Mesenchymal stem cell (in vitro differentiated cells and primary cell): ENCODE data around the gene GABRD.

Source experiments
- DNase-seq: peaks from one replicate; pipeline ENCODE4 v3.0.0-alpha.2; 2013
- H2AFZ ChIP-seq: one replicate; pipeline ENCODE4 v1.6.1; 2013; ENCODE audit warnings: low read depth, mild to moderate bottlenecking, control low read depth, inconsistent platforms, low read length, moderate library complexity
- H2AK5ac ChIP-seq: 2 replicates; pipeline ENCODE4 v1.6.1; 2013; ENCODE audit warnings: low read length, moderate library complexity, mild to moderate bottlenecking, inconsistent platforms; ENCODE audit not compliant: severe bottlenecking
- H2BK120ac ChIP-seq: one replicate; pipeline ENCODE4 v1.6.1; 2013; ENCODE audit warnings: low read depth, mild to moderate bottlenecking, inconsistent platforms, low read length, moderate library complexity
- H2BK12ac ChIP-seq, 2 experiments: one replicate each; pipeline ENCODE4 v1.6.1; 2013; ENCODE audit warnings: inconsistent platforms in 2 of 2, low read length in 2 of 2, mild to moderate bottlenecking in 2 of 2, moderate library complexity in 2 of 2, control low read depth in 1 of 2
- H2BK15ac ChIP-seq: one replicate; pipeline ENCODE4 v1.6.1; 2013; ENCODE audit warnings: mild to moderate bottlenecking, low read depth, inconsistent platforms; ENCODE audit not compliant: poor library complexity, severe bottlenecking
- H2BK5ac ChIP-seq: 2 replicates; pipeline ENCODE4 v1.6.1; 2013; ENCODE audit warnings: low read depth, mild to moderate bottlenecking, low read length, control low read depth, inconsistent platforms; ENCODE audit not compliant: poor library complexity, severe bottlenecking
- H3K14ac ChIP-seq, 2 experiments: one replicate each; pipeline ENCODE4 v1.6.1; 2013; ENCODE audit warnings: inconsistent platforms in 2 of 2, low read length in 2 of 2, control low read depth in 1 of 2, mild to moderate bottlenecking in 1 of 2, moderate library complexity in 1 of 2
- H3K18ac ChIP-seq, 2 experiments: one replicate each; pipeline ENCODE4 v1.6.1; 2013; ENCODE audit warnings: inconsistent platforms in 2 of 2, low read length in 2 of 2, control low read depth in 1 of 2, low read depth in 1 of 2, mild to moderate bottlenecking in 1 of 2
- H3K23ac ChIP-seq, 2 experiments: one replicate each; pipeline ENCODE4 v1.6.1; 2013; ENCODE audit warnings: inconsistent platforms in 2 of 2, low read length in 2 of 2, mild to moderate bottlenecking in 2 of 2, moderate library complexity in 2 of 2, control low read depth in 1 of 2
- H3K27ac ChIP-seq: 2 replicates; pipeline ENCODE4 v1.5.1; 2013; ENCODE audit warnings: mild to moderate bottlenecking, moderate library complexity, low read length, control low read depth, inconsistent platforms; ENCODE audit not compliant: poor library complexity, severe bottlenecking
- H3K27me3 ChIP-seq, 2 experiments: 2 replicates each; pipeline versions ENCODE4 v1.6.1 to v1.7.0; 2013; ENCODE audit warnings: low read length in 2 of 2, mild to moderate bottlenecking in 2 of 2, moderate library complexity in 2 of 2, control low read depth in 1 of 2, inconsistent platforms in 1 of 2; ENCODE audit not compliant: control insufficient read depth in 1 of 2, insufficient read depth in 1 of 2
- H3K36me3 ChIP-seq, 2 experiments: 2 replicates each; pipeline versions ENCODE4 v1.6.1 to v1.7.0; 2013; ENCODE audit warnings: low read length in 2 of 2, control low read depth in 1 of 2, inconsistent platforms in 1 of 2, low read depth in 1 of 2, mild to moderate bottlenecking in 1 of 2; ENCODE audit not compliant: insufficient read depth in 2 of 2, control insufficient read depth in 1 of 2
- H3K4ac ChIP-seq, 2 experiments: one replicate each; pipeline ENCODE4 v1.6.1; 2013; ENCODE audit warnings: inconsistent platforms in 2 of 2, low read length in 2 of 2, mild to moderate bottlenecking in 2 of 2, moderate library complexity in 2 of 2, control low read depth in 1 of 2, low read depth in 1 of 2
- H3K4me1 ChIP-seq: 2 replicates; pipeline ENCODE4 v1.6.1; 2013; ENCODE audit warnings: low read depth, low read length, control low read depth; ENCODE audit not compliant: control insufficient read depth, insufficient read depth
- H3K4me2 ChIP-seq: 2 replicates; pipeline ENCODE4 v1.6.1; 2013; ENCODE audit warnings: low read length, mild to moderate bottlenecking, inconsistent platforms; ENCODE audit not compliant: poor library complexity, severe bottlenecking
- H3K4me3 ChIP-seq, 2 experiments: 2 replicates each; pipeline versions ENCODE4 v1.5.1 to v1.7.0; 2013; ENCODE audit warnings: low read length in 2 of 2, mild to moderate bottlenecking in 2 of 2, control low read depth in 1 of 2, low read depth in 1 of 2; ENCODE audit not compliant: insufficient read depth in 1 of 2
- H3K79me1 ChIP-seq: replicated peaks from 2 replicates; pipeline ENCODE4 v1.6.1; 2013; ENCODE audit warnings: mild to moderate bottlenecking, control low read depth, low read length, inconsistent platforms; ENCODE audit not compliant: poor library complexity, severe bottlenecking
- H3K9ac ChIP-seq: 2 replicates; pipeline ENCODE4 v1.7.0; 2013; ENCODE audit warnings: mild to moderate bottlenecking, low read length, moderate library complexity
- H3K9me3 ChIP-seq: 2 replicates; pipeline ENCODE4 v1.7.0; 2013; ENCODE audit warnings: mild to moderate bottlenecking, low read length; ENCODE audit not compliant: control insufficient read depth
- H4K8ac ChIP-seq: one replicate; pipeline ENCODE4 v1.6.1; 2013; ENCODE audit warnings: inconsistent platforms, mild to moderate bottlenecking, low read length, moderate library complexity
- H4K91ac ChIP-seq: one replicate; pipeline ENCODE4 v1.6.1; 2013; ENCODE audit warnings: mild to moderate bottlenecking, low read length, inconsistent platforms
- WGBS: methylation state at CpG from one replicate; pipeline ENCODE4 v1.1.7; 2013; ENCODE audit warnings: mixed read lengths; 5-methylcytosine and 5-hydroxymethylcytosine counted together

The GABRD gene

DNA sequence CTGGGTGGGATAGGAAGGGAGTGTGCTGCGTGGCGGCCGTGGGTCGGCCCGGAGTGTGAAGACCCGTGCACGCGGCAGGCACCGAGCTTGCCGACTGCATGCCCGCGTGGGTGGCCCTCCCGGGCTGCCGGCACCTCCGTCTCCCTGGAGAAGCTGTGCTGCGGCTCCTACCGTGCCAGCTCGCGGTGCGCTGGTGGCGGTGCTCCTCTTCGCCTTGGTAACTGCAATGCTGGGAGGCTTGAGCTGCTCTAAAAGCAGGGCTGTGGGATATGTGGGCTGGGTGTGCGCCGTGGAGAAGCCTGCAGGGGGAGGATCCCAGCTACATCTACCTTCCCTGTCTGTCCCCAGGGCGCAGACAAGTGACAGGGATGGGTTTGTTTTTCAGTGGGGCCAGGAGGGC is 2.4 kb downstream of the GABRD start:
- Histone ChIP-seq H2BK12ac (no peak overlapping the region), H2AK5ac (no peak overlapping the region), H3K79me1 (no peaks in the 10 kb centered on the region), H3K4ac (no peak overlapping the region), H2BK120ac (no peak overlapping the region), H3K27ac (no peak overlapping the region), H3K14ac (no peak overlapping the region), H3K4me2 (no peak overlapping the region), H2BK15ac (no peak overlapping the region), H3K9ac (no peak overlapping the region), H3K36me3 (no peaks in the 10 kb centered on the region), H3K9me3 (no peaks in the 10 kb centered on the region), H3K27me3 (peaks cover 71 to 90% of the 10 kb centered on the region in 2 experiments), H3K18ac (no peak overlapping the region), H2AFZ (no peak overlapping the region), H4K8ac (no peak overlapping the region), H2BK5ac (no peak overlapping the region), H3K4me1 (peaks cover 3% of the 10 kb centered on the region), H4K91ac (no peak overlapping the region), H3K23ac (no peak overlapping the region), H3K4me3 (no peak overlapping the region)
- no peak for DNase-seq
- WGBS, result 91% methylated on average over 25 of the region's 25 CpGs

GRCh38 chr1:2022063-2022770 is 3.1 kb downstream of the GABRD start:
- Histone ChIP-seq H3K18ac (no peak overlapping the region), H3K4me2 (no peak overlapping the region), H3K27me3 (peaks cover 64 to 85% of the 10 kb centered on the region in 2 experiments), H3K27ac (no peak overlapping the region), H2BK120ac (no peak overlapping the region), H4K91ac (no peak overlapping the region), H3K9me3 (no peaks in the 10 kb centered on the region), H2BK5ac (no peak overlapping the region), H4K8ac (no peak overlapping the region), H2AK5ac (no peak overlapping the region), H2BK15ac (no peak overlapping the region), H3K36me3 (no peaks in the 10 kb centered on the region), H3K9ac (no peak overlapping the region), H3K79me1 (no peaks in the 10 kb centered on the region), H3K23ac (no peak overlapping the region), H3K14ac (no peak overlapping the region), H3K4ac (no peak overlapping the region), H2BK12ac (no peak overlapping the region), H3K4me1 (peaks cover 3% of the 10 kb centered on the region), H3K4me3 (no peak overlapping the region), H2AFZ (no peak overlapping the region)
- WGBS, result 86% methylated on average over 21 of the region's 21 CpGs
- DNase-seq, result no peak

GRCh38 chr1:2023187-2023586 is 4.0 kb downstream of the GABRD start:
- H3K9me3 ChIP-seq, result no peaks in the 10 kb centered on the region
- H3K27ac ChIP-seq, result no peak overlapping the region
- no peak overlapping the region for H4K8ac ChIP-seq
- H3K9ac ChIP-seq, result no peak overlapping the region
- H3K27me3 ChIP-seq, result peaks cover 55 to 80% of the 10 kb centered on the region in 2 experiments
- no peak overlapping the region for H2AFZ ChIP-seq
- no peak overlapping the region for H2BK120ac ChIP-seq
- WGBS, result 82% methylated on average over 9 of the region's 9 CpGs
- no peak overlapping the region for H2AK5ac ChIP-seq
- no peaks in the 10 kb centered on the region for H3K79me1 ChIP-seq
- H3K4me1 ChIP-seq, result peaks cover 3% of the 10 kb centered on the region
- no peaks in the 10 kb centered on the region for H3K36me3 ChIP-seq
- H2BK12ac ChIP-seq, result no peak overlapping the region
- no peak overlapping the region for H3K18ac ChIP-seq
- H2BK15ac ChIP-seq, result no peak overlapping the region
- H3K23ac ChIP-seq, result no peak overlapping the region
- no peak overlapping the region for H3K4me3 ChIP-seq
- no peak overlapping the region for H3K4me2 ChIP-seq
- H4K91ac ChIP-seq, result peak overlapping the region; percentile 12
- no peak for DNase-seq
- no peak overlapping the region for H3K4ac ChIP-seq
- no peak overlapping the region for H3K14ac ChIP-seq
- H2BK5ac ChIP-seq, result no peak overlapping the region

- Histone ChIP-seq H3K4me2 (no peak overlapping the region), H3K14ac (no peak overlapping the region), H4K91ac (no peak overlapping the region), H3K27ac (no peak overlapping the region), H3K36me3 (no peaks in the 10 kb centered on the region), H4K8ac (no peak overlapping the region), H3K23ac (no peak overlapping the region), H2AK5ac (no peak overlapping the region), H3K4me3 (no peak overlapping the region), H2AFZ (no peak overlapping the region), H2BK5ac (no peak overlapping the region), H2BK120ac (no peak overlapping the region), H3K9me3 (no peaks in the 10 kb centered on the region), H3K79me1 (no peaks in the 10 kb centered on the region), H2BK15ac (no peak overlapping the region), H3K27me3 (peaks cover 47 to 72% of the 10 kb centered on the region in 2 experiments), H3K4me1 (peaks cover 3% of the 10 kb centered on the region), H3K18ac (no peak overlapping the region), H2BK12ac (no peak overlapping the region), H3K4ac (no peak overlapping the region), H3K9ac (no peak overlapping the region)
- no peak for DNase-seq
- 93% methylated on average over 9 of the region's 10 CpGs for WGBS
Measured at GRCh38 chr1:2024451-2024850, 5.3 kb downstream of the GABRD start.
